Thoracic aorta (tissue), 2 donors: ENCODE measurements around the gene MARCHF10. TPM values are rescaled to one million over a fixed set of nuclear protein-coding genes. Genes with fewer than 3 reads are reported as not detected.

Source experiments
- ATAC-seq: fragments of 150-250 bp; one replicate; pipeline ENCODE4 v1.8.0; 2017; ENCODE audit warnings: low read depth; ENCODE audit not compliant: insufficient number of reproducible peaks, low FRiP score
- DNase-seq: peaks from one replicate; pipeline ENCODE4 v3.0.0-alpha.2; 2020; ENCODE audit warnings: low spot score
- H3K27ac ChIP-seq, 2 donors: fragments of 200-600 bp; sonication (generic); 1 replicate in 1 of 2; 2 replicates in 1 of 2; pipeline ENCODE4 v1.5.1; 2016; ENCODE audit warnings: mild to moderate bottlenecking in 2 of 2, moderate library complexity in 2 of 2
- H3K27me3 ChIP-seq: fragments of 200-600 bp; sonication (generic); replicated peaks from 2 replicates; pipeline ENCODE4 v1.6.0; 2016; ENCODE audit warnings: mild to moderate bottlenecking; ENCODE audit not compliant: insufficient read depth
- H3K36me3 ChIP-seq: fragments of 200-600 bp; sonication (generic); one replicate; pipeline ENCODE4 v1.5.1; 2016
- H3K4me1 ChIP-seq, 2 donors: fragments of 200-600 bp; sonication (generic); 1 replicate in 1 of 2; 2 replicates in 1 of 2; pipeline versions ENCODE4 v1.5.1 to v1.6.0; 2016; ENCODE audit warnings: low read depth in 2 of 2, mild to moderate bottlenecking in 1 of 2; ENCODE audit not compliant: control insufficient read depth in 1 of 2
- H3K4me3 ChIP-seq: fragments of 200-600 bp; sonication (generic); 2 replicates; pipeline ENCODE4 v1.5.1; 2016; ENCODE audit warnings: mild to moderate bottlenecking
- H3K9me3 ChIP-seq: fragments of 200-600 bp; sonication (generic); 2 replicates; pipeline ENCODE4 v1.5.1; 2016
- total RNA-seq, 2 donors: library from RNA; depleted of rRNA; stranded (reverse); fragments of >200 nt; gene quantifications; one replicate each; pipeline versions ENCODE4 v1.1.0 to v1.2.3, GENCODE V29; 2016
- TF ChIP-seq, protein P1 (sequence below): fragments of 200-600 bp; sonication (generic); IDR thresholded peaks from one replicate; pipeline ENCODE4 v1.5.1; 2019; ENCODE audit warnings: antibody characterized with exemption

The MARCHF10 gene
- total RNA-seq, 2 donors from 2014 or later: not detected

DNA sequence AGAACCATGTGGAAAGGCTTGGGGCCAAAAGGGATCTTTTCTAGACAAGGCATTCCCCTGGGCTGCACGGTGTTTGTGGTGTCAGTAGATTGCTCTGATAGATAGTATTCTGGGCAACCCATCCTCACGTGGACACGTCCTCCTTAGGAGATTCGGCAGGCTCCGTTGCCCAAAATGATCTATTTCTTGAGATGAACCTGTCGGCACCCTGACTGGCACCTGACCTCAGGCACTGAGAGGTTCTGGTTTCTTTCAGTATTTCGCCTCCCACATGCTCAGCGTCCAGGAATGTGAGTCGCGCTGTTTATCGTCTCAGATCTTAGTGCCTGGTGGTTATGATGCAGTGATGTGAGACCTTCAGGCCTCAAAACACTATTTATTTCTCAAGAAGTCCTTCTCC, 89.7 kb downstream of the MARCHF10 start:
- Histone ChIP-seq H3K4me3 (no peak overlapping the region), H3K27me3 (no peaks in the 10 kb centered on the region), H3K4me1 (no peaks in the 10 kb centered on the region), H3K36me3 (no peaks in the 10 kb centered on the region), H3K9me3 (no peaks in the 10 kb centered on the region), H3K27ac (no peak overlapping the region)
- ATAC-seq (no peak), DNase-seq (no peak)
- TF ChIP-seq, protein P1, sequence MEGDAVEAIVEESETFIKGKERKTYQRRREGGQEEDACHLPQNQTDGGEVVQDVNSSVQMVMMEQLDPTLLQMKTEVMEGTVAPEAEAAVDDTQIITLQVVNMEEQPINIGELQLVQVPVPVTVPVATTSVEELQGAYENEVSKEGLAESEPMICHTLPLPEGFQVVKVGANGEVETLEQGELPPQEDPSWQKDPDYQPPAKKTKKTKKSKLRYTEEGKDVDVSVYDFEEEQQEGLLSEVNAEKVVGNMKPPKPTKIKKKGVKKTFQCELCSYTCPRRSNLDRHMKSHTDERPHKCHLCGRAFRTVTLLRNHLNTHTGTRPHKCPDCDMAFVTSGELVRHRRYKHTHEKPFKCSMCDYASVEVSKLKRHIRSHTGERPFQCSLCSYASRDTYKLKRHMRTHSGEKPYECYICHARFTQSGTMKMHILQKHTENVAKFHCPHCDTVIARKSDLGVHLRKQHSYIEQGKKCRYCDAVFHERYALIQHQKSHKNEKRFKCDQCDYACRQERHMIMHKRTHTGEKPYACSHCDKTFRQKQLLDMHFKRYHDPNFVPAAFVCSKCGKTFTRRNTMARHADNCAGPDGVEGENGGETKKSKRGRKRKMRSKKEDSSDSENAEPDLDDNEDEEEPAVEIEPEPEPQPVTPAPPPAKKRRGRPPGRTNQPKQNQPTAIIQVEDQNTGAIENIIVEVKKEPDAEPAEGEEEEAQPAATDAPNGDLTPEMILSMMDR: no peak

DNA sequence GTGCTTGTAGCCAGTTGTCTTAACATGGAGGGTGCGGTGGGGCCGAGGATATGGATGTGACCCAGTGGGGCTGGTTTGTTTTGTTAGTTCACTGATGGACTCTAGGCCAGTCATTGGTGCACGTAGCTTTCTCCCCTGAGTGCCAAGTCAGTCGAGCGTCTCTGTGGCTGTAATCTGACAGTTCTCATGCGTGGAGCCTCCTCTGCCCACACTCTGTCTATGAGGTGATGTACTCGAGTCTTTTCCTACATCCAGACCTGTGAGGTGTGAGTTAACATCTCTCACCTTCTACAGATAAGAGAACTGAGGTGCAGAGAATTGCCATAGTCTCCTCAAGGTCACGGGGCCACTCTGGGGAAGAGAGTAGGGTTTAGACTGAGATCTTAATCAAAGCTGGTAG, 90.2 kb downstream of the MARCHF10 start:
- H3K27ac ChIP-seq: no peak overlapping the region
- no peaks in the 10 kb centered on the region for H3K27me3 ChIP-seq
- no peak overlapping the region for H3K4me3 ChIP-seq
- no peaks in the 10 kb centered on the region for H3K9me3 ChIP-seq
- ATAC-seq (no peak), DNase-seq (no peak)
- no peaks in the 10 kb centered on the region for H3K4me1 ChIP-seq
- TF ChIP-seq, protein P1: no peak
- H3K36me3 ChIP-seq: no peaks in the 10 kb centered on the region

DNA sequence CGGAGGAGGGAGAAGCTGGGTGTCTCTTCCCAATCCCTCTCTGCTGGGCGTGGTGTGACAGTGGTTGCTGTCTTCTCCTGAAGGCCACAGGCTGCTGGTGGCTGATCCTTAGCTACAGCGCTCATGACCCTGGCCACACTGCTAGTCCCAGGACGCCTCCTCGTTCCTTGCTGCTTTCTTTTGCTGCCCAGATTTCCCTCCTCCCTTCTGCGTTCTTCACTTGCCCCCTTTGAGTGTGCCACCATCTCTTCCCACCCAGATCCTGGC, 90.6 kb downstream of the MARCHF10 start:
- Histone ChIP-seq H3K27me3 (no peaks in the 10 kb centered on the region), H3K36me3 (no peaks in the 10 kb centered on the region), H3K27ac (no peak overlapping the region), H3K4me3 (no peak overlapping the region), H3K4me1 (no peaks in the 10 kb centered on the region), H3K9me3 (no peaks in the 10 kb centered on the region)
- ATAC-seq: no peak
- TF ChIP-seq, protein P1: no peak
- no peak for DNase-seq

DNA sequence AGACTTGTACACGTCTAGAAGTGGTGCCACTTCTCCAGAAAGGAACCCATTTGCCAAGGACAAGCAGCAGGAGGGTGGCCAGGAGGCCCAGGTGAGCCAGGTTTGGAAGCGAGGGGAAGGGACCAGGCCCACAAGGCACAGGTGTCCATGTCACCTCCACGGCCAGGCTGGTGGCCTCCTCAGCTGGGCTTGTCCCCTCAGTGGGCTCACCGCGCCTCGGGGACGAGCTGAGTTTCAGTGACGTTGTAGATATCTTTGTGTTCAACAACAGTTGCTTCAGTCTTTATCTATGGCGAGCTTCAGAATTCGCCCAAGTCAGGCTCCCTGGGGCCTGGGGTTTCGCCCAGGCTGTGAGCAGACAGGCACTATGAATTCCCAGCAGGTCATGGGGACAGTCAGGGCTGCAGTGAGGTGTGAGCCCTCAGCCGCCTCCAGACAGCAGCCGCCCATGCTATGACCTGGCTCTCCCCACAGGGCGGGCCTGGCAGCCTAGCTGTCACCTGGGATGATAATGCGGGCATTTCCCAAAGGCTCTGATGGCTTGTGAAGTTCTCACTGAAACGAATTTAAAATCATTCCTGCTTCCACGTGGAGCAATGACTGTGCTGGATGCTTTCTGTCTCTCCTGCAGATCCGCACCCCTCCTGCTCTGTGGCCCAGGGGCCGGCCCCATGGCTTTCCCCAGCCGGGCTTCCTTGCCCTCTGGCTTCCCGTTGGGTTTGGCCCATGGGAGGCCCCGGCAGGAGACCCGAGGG, 91.1 kb downstream of the MARCHF10 start:
- no peaks in the 10 kb centered on the region for H3K27me3 ChIP-seq
- ATAC-seq (no peak), DNase-seq (no peak)
- TF ChIP-seq, protein P1: no peak
- H3K4me1 ChIP-seq: no peaks in the 10 kb centered on the region
- no peaks in the 10 kb centered on the region for H3K9me3 ChIP-seq
- H3K36me3 ChIP-seq: no peaks in the 10 kb centered on the region
- H3K27ac ChIP-seq: no peak overlapping the region
- no peak overlapping the region for H3K4me3 ChIP-seq

DNA sequence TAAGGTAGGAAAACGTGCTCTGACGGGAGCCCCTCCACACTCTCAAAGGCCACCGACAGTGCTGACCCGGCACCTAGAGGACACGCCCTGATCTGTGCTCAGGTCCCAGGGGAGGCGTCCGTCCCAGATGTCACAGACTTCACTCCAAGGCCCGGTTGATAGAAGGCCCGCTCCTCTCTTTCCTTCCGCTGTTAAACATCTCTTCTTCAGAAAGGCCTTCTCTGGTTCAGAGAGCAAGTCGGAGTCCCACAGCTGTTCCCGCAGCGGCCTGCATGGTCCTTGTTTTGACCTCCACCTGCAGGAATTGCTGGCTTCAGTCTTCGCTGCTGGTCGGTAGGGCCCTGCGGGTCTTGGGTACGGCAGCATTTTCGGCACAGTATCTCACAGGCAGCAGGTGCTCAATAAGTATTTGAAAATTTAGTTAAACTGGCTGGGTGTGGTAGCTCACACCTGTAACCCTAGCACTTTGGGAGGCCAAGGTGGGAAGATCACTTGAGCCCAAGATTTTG, 92.2 kb downstream of the MARCHF10 start:
- Histone ChIP-seq H3K36me3 (no peaks in the 10 kb centered on the region), H3K4me3 (no peak overlapping the region), H3K9me3 (no peaks in the 10 kb centered on the region), H3K27me3 (no peaks in the 10 kb centered on the region), H3K27ac (no peak overlapping the region), H3K4me1 (no peaks in the 10 kb centered on the region)
- ATAC-seq (no peak), DNase-seq (no peak)
- TF ChIP-seq, protein P1: no peak
